Bronchial epithelial cell (primary cell): ENCODE data around the gene CPXM2. TPM values are rescaled to one million over a fixed set of nuclear protein-coding genes. Genes with fewer than 3 reads are reported as not detected.

Experiments
- DNase-seq: peaks from one replicate; pipeline ENCODE4 v3.0.0-alpha.2; 2010; ENCODE audit warnings: low read depth
- FAIRE-seq: peaks from 2 replicates; lab custom pipeline; 2011; peaks lifted over from hg19 to GRCh38; lab: Jason Lieb, UNC
- H3K27me3 ChIP-seq: 2 replicates; pipeline ENCODE4 v1.5.1; 2011; ENCODE audit warnings: low read length; ENCODE audit not compliant: control insufficient read depth, insufficient read depth
- H3K36me3 ChIP-seq: 2 replicates; pipeline ENCODE4 v1.5.1; 2011; ENCODE audit warnings: low read length; ENCODE audit not compliant: control insufficient read depth, insufficient read depth
- H3K4me3 ChIP-seq: 2 replicates; pipeline ENCODE4 v1.5.1; 2011; ENCODE audit warnings: mild to moderate bottlenecking, low read depth, low read length, control low read depth
- CTCF ChIP-seq: IDR thresholded peaks from 2 replicates; pipeline ENCODE4 v1.5.1; 2011; ENCODE audit warnings: mild to moderate bottlenecking, moderate library complexity, low read length, control low read depth, inconsistent platforms; ENCODE audit not compliant: insufficient read depth, severe bottlenecking
- total RNA-seq: library from RNA; depleted of rRNA; stranded (reverse); fragments of >200 nt; gene quantifications from 2 replicates; pipeline ENCODE4 v1.2.1, GENCODE V29; 2014

Gene CPXM2
- total RNA-seq, 1 donor from 2014 or later: 0.26 TPM

GRCh38 chr10:123800289-123800688 lies 91.3 kb downstream of the CPXM2 start:
- Histone ChIP-seq H3K27me3 (no peaks in the 10 kb centered on the region), H3K36me3 (no peaks in the 10 kb centered on the region), H3K4me3 (no peak overlapping the region)
- TF ChIP-seq CTCF: no peak
- FAIRE-seq: no peak
- DNase-seq: peak; percentile 5

DNA sequence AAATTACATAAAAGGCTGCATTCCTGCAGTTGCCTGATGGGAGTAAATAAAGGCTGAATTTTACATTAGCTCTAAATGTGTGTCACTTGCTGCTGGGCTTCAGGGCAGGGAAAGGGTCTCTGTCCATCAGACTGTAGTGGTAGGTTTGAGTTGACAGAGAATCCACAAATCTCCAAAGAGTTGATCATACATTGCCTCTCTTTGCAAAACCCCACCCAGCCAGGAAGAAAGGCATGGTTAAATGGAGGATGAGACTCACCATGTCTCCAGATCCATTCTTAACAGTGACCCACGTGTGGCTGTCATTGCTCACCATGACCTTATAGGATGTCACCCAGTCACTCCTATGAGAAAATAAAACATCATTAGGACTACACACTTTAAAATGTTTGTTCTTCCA lies 92.8 kb downstream of the CPXM2 start:
- H3K27me3 ChIP-seq: no peaks in the 10 kb centered on the region
- no peak for DNase-seq
- no peaks in the 10 kb centered on the region for H3K36me3 ChIP-seq
- no peak for FAIRE-seq
- no peak for TF ChIP-seq CTCF
- H3K4me3 ChIP-seq: no peak overlapping the region

GRCh38 chr10:123797813-123798212 lies 93.8 kb downstream of the CPXM2 start:
- H3K36me3 ChIP-seq: no peaks in the 10 kb centered on the region
- DNase-seq: no peak
- TF ChIP-seq CTCF: no peak
- no peaks in the 10 kb centered on the region for H3K27me3 ChIP-seq
- no peak overlapping the region for H3K4me3 ChIP-seq
- no peak for FAIRE-seq

GRCh38 chr10:123796736-123797135 lies 94.9 kb downstream of the CPXM2 start:
- TF ChIP-seq CTCF: no peak
- Histone ChIP-seq H3K27me3 (no peaks in the 10 kb centered on the region), H3K36me3 (no peaks in the 10 kb centered on the region), H3K4me3 (no peak overlapping the region)
- FAIRE-seq (no peak), DNase-seq (no peak)

GRCh38 chr10:123795846-123796590 lies 95.6 kb downstream of the CPXM2 start:
- no peak for TF ChIP-seq CTCF
- Histone ChIP-seq H3K27me3 (no peaks in the 10 kb centered on the region), H3K4me3 (no peak overlapping the region), H3K36me3 (no peaks in the 10 kb centered on the region)
- DNase-seq (no peak), FAIRE-seq (no peak)
